SKM-1 (cell line): ENCODE measurements around the gene ADAMTS9.

Source experiments
- DNase-seq: peaks from one replicate; lab custom pipeline; 2025; ENCODE audit not compliant: unreplicated experiment; lab: John Stamatoyannopoulos, UW

ADAMTS9 gene

DNA sequence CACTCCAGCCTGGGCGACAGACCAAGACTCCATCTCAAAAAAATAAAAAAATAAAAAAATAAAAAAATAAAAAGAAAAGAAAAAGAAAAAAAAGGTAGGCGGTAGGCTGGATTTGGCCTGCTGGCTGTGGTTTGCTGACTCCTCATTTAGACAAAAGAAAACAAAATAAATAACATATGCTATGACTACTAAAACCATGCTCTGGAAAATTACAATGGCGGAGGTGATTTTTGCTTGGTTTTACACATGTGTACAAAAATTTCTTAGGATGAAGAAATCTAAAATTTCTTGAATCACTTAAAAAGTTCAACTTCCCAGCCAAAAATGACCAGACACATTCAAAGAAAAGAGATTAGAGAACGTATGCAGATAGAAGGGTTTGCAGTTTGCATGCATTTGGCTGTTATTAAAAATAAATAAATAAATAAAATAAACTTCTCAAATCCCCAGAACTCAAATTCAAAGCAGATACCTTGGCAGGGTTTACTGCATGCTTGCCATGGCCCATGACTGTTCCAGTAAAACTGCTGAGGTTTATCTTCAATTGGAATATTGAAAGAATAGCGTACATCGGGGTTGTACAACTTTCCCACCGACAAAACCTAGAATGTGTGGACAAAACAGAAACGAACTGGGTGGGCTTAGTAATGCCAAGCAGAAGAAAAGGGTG, 65.9 kb downstream of the ADAMTS9 start:
- no peak for DNase-seq

DNA sequence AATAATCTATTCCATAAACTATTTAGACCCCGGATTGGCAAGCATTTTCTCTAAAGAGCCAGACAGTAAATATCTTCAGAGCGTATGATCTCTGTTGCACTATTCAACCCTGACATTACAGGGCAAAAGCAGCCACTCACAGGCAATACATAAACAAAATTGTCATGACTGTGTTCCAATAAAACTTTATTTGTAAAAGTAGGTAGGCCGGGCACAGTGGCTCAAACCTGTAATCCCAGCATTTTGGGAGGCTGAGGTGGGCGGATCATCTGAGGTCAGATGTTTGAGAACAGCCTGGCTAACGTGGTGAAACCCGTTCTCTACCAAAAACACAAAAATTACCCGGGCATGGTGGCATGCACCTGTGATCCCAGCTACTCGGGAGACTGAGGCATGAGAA, 66.5 kb downstream of the ADAMTS9 start:
- no peak for DNase-seq

DNA sequence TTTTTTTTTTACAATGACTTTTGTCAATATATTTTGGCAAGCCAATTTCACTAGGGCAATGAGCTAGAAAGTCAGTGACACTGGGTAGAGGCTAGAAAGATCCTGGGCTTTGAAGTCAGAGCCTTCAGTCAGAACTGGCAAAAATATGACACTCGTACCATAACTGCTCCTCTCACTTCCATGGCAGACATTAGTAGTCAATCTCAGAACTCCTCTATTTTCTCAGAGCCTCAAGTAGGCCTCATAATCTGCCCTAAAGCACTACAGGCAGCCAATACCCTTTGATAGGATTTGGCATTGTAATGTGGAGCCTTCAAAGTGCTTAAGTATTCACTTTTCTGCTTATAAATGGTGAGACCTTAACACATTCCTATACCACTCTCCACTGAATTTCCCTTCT, 67.8 kb downstream of the ADAMTS9 start:
- DNase-seq, result no peak

DNA sequence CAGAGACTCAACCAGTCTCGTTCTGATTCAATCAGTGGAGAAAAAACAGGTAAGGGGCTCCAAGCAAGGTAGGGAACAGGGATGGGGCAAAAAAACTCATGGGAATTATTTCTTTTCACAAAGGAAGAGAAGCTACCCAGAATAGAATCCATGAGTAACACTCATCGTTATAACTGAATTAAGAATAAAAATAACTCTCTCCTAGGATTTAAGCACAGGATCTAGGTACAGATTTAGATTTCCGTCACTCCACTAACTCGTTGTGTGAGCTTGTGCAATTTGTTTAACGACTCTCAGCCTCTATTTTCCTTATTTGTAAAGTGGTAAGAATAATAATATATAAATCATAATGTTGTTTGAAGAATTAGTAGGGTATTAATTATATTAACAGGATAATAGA, 68.6 kb downstream of the ADAMTS9 start:
- no peak for DNase-seq

DNA sequence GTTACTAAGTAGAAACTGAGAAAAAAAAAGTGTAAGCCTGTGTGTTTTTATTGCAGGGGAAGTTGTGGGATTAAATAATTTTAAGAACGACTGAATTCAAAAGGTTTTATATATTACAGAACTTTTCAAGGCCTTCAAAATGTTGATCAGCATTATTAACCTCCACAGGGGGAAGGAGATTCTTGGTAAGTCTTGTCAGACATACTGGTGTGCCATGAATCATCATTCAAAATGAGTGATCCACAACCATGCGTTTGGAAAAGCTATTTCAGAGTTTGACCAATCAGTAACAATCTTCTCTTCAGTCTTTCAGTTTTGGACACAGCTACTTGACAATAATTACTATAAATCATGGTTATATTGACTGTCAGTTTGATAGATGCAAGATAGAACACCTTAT, 70.2 kb downstream of the ADAMTS9 start:
- no peak for DNase-seq

DNA sequence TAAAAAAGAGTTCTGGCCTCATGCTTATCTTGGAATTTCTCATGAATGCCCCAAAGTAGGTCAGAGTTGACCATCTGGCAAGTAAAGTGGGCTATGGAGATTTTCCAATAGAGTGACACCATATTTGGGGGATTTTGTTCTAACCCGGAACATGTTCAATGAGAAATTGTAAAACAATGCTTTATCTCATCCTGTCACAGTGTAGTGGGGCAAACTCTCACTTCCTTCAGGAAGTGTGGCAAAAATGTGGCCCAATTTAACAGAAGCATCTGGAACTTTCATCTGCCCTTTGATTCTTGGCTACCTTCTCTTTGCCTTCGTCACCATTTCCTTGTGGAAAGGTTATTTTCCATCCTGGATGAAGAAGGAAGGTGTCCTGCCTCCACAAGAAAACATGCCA, 70.8 kb downstream of the ADAMTS9 start:
- DNase-seq, result no peak

DNA sequence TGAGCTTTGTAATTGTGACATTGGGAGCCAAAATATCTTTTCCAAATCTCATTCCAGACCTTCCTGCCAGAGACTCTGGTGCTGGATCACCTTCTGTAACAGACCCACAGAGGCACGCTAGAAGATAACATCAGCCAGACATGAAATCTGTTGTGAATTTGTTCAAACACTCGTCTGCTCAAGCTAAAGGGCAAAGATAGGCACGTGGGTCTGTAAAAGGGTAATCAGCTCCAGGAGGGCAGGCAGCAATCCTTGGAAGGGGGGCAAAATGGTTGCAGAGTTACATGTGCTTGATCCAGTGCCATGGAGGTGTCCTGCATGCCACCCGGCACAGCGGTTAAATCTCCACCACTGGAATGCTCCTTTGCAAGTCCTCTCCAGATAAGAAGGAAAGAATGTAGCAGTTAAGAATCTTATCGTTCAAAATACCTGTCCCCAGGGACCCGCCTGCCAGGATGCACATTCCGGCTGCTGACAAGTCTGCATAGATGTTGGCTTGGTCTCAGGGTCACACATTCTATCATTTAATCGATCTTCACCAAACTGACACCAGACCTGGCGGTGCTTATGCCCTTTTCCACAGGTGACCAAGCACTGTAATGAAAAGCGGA, 74.8 kb downstream of the ADAMTS9 start:
- no peak for DNase-seq

DNA sequence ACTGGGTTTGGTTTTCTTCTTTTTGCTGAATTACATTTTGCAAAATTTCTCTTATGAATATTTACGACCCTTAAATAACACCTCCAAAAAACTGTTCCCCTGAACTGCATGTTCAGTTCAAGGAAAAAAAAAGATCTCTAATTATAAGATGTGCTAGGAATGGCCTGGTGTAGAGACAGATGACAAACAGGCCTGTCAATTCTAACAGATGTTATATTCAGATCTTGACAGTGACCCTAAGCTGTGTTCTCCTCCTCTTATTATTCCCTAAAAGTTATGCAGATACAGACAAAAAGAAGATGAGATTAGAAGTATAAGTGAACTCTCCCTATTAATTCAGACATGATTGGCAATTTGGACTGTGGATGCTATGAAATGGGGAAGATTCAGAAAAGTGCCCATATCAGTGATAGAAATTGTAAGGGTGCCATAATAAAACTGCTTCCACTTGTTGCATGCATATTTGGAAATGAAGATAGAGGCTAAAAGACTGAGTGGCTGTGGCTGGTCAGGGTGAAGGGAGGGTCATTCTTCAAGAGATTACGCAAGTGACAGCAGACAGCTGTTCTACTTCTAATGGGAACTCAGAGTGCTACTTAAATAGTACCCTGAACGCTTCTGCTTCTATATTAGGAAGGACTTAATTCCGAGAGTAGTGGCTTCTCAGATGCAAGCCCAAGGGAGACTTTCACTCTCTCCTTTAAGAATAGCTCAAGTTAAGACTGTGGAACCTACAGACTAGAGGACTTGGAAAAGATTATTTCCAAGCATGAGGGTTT, 75.5 kb downstream of the ADAMTS9 start:
- DNase-seq, result peak; percentile 76

DNA sequence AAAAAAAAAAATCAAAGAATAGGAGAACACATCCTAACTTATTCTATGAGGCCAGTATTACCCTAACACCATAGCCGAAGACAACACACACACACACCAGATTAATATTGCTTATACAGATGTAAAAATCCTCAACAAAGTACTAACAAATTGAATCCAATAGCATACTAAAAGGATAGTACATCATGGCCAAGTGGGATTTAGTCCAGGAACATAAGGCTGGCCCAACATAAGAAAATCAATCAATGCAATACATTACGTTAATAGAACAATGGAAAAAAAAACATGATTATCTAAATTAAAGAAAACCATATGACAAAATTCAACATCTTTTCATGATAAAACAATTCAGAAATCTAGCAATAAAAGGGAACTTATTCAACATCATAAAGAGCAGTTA, 79.1 kb downstream of the ADAMTS9 start:
- DNase-seq, result no peak

DNA sequence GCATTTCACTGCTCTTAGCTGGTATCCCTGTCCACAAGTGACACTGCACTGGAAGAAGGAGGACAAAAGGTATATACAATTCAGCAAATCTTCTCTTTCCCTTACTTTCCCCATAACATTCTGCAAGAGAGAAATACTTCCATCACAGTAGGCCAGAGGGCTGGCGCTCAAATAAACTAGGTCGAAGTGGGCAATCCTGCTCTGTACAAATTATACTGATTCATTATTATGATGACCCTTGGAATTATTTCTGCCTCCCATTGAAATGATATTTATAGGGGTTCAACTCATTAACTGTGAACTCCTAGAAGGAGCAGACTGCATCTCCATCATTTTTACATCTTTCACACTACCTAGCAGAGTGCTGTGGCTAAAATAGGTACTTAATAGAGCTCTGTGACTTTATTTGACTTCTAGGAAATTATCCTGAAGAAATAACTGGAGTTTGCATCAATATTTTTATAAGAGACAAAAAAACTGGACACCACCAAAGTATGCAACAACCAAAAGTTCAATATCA, 80.7 kb downstream of the ADAMTS9 start:
- DNase-seq, result no peak

DNA sequence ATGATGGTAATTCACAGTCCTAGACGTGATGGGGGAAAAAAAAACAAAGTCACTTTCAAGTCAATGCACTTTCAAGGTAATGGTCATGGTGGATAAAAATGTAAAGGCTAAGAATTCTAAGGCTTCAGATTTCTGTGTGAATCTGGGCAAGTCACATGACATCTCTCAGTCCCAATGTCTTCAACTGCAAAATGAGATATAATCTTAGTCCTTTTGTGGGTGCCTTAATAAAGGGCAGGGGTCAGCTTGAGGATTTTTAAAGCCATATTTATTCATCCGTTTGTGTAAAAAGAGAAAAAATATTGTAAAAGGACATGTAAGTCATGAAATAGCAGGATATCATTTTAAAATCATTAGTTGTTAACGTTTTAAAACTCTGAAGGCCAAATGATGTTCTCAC, 83.5 kb downstream of the ADAMTS9 start:
- DNase-seq, result no peak

DNA sequence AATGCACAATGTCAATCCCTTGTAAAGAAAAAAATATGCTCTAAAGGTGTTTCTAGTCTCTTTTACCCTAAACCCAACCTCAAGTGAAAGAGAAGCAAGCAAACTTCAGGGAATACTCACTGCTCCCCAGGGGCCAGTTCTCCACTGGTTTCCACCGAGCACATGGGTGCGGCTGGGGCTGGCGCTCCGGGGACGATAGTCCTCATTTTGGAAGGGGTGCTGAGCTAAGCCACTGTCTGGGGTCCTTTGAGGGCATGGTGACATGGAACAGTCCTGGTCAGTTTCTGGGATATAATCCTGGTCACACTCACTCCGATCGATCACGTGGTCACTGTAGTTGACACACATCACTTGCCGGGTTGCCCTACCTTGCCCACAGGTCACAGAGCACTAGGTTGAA, 86.0 kb downstream of the ADAMTS9 start:
- no peak for DNase-seq

DNA sequence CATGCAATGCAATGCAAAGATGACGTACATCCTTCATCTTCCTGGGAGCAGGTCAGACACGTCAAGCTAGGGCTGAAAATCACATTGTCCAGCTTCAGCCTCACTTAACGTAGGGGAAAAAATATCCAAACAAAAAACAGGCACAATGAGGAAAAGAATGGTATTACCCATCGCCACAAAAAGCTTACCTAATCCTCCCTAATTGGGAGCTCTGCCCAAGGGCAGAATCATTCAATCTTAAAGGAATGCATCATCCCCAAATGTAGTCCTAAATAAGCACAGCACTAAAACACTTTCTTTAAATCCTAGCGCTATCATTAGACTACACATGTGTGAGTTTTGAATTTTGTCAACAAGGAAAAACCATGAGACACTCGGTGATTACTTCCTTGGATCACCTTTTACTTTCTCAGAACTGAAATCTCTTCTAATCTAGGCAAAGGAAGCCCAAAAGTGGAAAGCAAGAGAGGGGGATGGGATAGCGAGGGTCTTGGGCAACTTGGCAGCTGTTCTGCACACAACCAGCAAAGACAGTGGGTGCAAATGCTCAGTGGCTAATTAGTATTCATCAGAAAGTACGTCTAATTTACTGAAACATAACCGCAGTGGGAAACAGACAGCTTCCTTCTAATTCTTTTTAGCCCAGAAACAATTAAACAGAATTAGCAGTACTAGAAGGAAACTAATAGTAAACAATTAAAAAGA, 87.4 kb downstream of the ADAMTS9 start:
- DNase-seq, result no peak

DNA sequence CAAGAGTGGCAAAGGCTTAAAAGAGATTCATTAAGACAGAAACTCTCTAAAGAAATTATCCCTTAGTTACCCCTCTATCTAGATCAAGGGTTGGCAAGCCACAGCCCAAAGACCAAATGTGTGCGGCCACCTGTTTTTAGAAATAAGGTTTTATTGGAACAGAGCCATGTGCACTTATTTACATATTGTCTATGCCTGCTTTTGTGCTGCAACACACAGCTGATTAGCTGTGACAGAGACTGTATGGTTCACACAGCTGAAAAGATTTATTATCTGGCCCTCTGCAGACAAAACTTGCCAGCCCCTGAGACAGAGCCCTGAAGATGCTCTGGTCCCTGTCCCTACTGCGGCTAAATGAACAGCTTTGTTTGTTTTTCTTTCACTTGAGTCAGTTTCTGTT, 88.1 kb downstream of the ADAMTS9 start:
- no peak for DNase-seq

DNA sequence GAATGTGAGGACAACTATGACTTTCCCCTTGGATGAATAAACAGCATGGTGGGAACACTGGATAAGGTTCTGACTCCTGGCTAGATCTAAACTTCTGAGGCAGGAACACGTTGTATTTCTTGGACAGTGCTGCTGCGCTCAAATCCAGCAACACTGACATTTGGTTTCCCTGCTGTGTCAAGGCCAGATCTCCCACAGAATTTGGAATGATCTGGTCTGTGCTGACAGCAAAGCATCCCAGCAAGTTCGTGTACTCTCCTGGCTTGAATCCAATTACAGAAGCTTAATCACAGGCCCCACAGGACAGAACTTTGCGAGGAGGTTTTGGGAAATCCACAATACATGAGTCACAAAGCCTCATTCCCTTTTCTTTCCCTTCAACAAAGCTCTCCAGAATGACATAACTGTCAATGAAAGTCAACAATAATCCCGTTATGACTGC, 92.5 kb downstream of the ADAMTS9 start:
- DNase-seq, result no peak

DNA sequence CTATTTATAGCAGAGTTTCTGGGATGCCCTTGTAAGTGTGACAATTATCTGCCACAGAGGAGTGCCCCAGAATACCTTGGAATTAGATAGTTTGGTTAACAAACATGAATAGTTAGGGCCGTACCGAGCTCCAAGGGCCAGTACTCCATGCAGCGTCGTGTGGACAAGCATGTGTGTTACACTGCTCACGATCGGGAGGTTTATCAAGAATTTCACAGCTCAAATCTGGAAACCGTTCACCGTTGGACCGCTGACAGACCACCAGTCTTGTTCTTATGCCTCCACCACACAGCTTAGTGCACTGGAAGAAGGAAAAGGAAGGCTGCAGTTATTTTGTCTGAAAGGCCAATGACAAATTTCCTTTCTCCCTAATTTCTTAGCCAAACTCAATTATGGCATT, 93.7 kb downstream of the ADAMTS9 start:
- DNase-seq, result no peak

DNA sequence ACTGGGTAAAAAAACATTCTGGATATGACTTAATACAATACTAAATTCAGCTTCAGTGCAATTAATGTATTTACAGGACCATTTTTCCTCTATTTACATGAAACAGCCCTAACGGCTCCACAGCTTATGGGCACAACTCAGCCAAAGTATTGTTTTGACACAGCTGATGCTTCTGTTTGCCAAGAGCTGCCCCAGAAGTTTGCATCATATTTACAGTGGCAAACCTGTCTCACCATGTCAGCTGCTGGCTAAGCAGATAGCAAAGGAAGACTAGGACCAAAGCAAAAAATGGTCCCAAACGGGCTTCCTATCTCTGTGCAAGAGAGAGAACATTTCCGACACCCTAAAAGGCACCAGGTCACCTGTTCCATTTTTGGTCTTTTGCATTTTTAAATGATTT, 94.5 kb downstream of the ADAMTS9 start:
- no peak for DNase-seq

DNA sequence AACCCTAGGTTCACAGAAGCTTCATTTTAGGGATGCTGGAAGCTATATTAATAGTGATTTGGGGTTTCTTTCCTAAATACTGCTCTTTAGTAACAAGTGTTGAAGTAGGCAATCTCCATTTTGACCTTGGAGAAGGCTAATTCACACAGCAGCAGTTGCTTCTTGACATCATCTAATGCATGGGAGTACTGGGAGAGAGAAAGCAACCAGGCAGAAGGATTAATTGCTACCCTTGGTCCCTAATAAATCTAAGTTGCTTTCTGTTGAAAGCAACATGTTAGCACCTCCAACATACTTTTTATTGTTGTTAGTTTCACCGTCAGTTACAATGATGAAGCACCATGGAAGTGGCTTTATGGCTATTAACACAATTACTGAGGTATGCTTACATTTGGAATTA, 96.2 kb downstream of the ADAMTS9 start:
- no peak for DNase-seq

DNA sequence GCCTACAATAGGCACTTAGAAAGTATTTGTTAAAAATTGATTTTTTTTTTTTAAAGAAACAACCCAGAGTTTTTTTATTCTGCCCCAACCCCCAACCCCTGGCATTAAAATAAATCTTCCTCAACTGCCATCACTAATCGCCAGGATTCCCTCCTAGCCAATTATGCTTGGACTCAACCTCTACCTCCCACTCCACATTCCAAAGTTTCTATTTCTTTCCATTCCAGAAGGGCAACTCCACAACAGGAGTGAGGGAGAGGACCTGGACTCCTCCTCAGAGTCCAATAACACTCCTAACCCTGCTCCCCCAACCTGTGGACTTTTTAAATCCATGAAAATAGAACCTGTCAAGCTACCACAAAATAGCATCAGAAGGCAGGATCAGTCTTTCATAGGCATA, 99.4 kb downstream of the ADAMTS9 start:
- no peak for DNase-seq

DNA sequence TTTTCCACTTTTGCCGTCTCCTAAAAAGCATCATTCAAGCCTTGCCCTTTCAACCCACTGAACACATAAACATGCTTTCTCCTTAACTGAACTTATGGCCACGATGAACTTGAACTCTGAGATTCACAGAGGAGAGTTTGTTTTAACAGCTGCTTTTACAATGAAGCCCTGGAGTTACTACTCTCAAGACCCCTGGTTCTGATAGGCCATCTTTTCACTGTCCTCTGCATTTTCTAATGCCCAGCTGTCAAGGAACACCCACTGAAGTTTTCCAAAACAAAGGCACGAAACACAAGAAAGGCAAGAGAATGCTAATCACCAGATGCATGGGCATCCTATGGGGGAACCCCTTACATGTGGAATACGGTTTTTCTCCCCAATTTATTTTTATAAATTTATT, 100.8 kb downstream of the ADAMTS9 start:
- no peak for DNase-seq

DNA sequence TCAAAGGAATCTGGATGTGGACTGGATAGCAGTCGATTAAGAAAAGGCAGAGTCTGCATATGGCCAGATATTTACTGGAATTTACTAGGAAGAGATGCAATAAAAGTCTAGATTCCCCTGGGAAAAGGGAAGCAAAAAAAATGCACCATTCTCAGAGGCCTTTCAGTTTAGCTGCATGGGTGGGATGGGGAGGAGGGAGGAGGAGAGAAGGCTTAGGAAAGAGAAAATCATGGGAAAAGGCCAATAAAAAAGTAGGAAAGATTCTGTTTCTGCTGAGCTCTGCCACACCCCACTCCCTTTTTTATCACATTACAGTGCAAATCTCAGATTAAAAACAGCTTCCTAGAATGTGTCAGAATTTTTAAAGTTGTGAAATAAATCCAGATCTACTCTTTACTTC, 103.6 kb downstream of the ADAMTS9 start:
- no peak for DNase-seq

DNA sequence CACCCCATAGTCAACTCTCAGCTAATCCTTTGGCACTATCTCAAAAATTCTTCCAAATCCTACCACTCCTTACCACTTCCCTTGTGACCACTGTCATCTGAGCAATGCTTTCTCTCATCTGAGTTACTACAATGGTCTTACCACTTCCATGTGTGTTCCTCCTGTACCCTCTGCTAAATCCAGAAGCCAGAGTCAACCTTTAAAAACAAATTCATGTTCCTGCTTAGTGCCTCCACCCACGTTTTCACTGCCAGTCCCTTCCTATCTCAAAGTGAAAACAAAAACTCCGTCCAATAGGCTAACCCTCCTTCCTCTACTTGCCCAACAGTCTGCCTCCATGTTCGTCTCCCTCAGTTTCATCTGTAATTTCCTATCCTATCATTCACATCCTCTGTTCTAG, 109.0 kb downstream of the ADAMTS9 start:
- DNase-seq, result no peak
